Measurements from ENCODE around the gene FYN.

GRCh38 chr6:111717621-111718020, 155.6 kb downstream of the FYN start:
- TF ChIP-seq POLR2A (IDR thresholded peaks at IDR 0.05; ENCODE audit: low read depth) (no peak), CTCF (IDR thresholded peaks at IDR 0.05) (no peak), POLR2AphosphoS5 (IDR thresholded peaks at IDR 0.05) (no peak)

Measured in esophagus muscularis mucosa (tissue), 3 donors.